ENCODE results near the gene DNPH1.

- no peak for TF ChIP-seq CTCF (IDR thresholded peaks at IDR 0.05)
- TF ChIP-seq, protein P1, sequence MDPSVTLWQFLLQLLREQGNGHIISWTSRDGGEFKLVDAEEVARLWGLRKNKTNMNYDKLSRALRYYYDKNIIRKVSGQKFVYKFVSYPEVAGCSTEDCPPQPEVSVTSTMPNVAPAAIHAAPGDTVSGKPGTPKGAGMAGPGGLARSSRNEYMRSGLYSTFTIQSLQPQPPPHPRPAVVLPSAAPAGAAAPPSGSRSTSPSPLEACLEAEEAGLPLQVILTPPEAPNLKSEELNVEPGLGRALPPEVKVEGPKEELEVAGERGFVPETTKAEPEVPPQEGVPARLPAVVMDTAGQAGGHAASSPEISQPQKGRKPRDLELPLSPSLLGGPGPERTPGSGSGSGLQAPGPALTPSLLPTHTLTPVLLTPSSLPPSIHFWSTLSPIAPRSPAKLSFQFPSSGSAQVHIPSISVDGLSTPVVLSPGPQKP (IDR thresholded peaks at IDR 0.05; ENCODE audit: low read depth, low read length): no peak
These were observed 6.7 kb downstream of the DNPH1 start for GRCh38 chr6:43222418-43223059.
